ENCODE data around the gene PLPP4.

PLPP4 gene

GRCh38 chr10:120431251-120431651 is 25.8 kb upstream of the PLPP4 start:
- TF ChIP-seq CTCF (IDR thresholded peaks at IDR 0.05; ENCODE audit: extremely low read depth, insufficient read depth, missing control alignments) = no peak
- in situ Hi-C loops (cut with MboI; ENCODE audit: low pct_unique_long_range_greater_than_20kb, low sequenced_read_pairs, unreplicated experiment) = no loop called here
- no peak for DNase-seq (ENCODE audit: low spot score)

GRCh38 chr10:120432209-120432608 is 24.8 kb upstream of the PLPP4 start:
- in situ Hi-C loops (cut with MboI; ENCODE audit: low pct_unique_long_range_greater_than_20kb, low sequenced_read_pairs, unreplicated experiment) = no loop called here
- DNase-seq (ENCODE audit: low spot score) = no peak
- TF ChIP-seq CTCF (IDR thresholded peaks at IDR 0.05; ENCODE audit: extremely low read depth, insufficient read depth, missing control alignments) = no peak

- TF ChIP-seq CTCF (IDR thresholded peaks at IDR 0.05; ENCODE audit: extremely low read depth, insufficient read depth, missing control alignments) = no peak
- in situ Hi-C loops (cut with MboI; ENCODE audit: low pct_unique_long_range_greater_than_20kb, low sequenced_read_pairs, unreplicated experiment) = no loop called here
- no peak for DNase-seq (ENCODE audit: low spot score)
These were observed 23.9 kb upstream of the PLPP4 start for GRCh38 chr10:120433141-120433540.

- no peak for DNase-seq (ENCODE audit: low spot score)
- in situ Hi-C loops (cut with MboI; ENCODE audit: low pct_unique_long_range_greater_than_20kb, low sequenced_read_pairs, unreplicated experiment) = no loop called here
- TF ChIP-seq CTCF (IDR thresholded peaks at IDR 0.05; ENCODE audit: extremely low read depth, insufficient read depth, missing control alignments) = no peak
These were observed 20.5 kb upstream of the PLPP4 start for GRCh38 chr10:120436439-120437112.

- in situ Hi-C loops (cut with MboI; ENCODE audit: low pct_unique_long_range_greater_than_20kb, low sequenced_read_pairs, unreplicated experiment) = no loop called here
- no peak for TF ChIP-seq CTCF (IDR thresholded peaks at IDR 0.05; ENCODE audit: extremely low read depth, insufficient read depth, missing control alignments)
- DNase-seq (ENCODE audit: low spot score) = no peak
These were observed 19.5 kb upstream of the PLPP4 start for GRCh38 chr10:120437541-120437940.

GRCh38 chr10:120451968-120452367 is 5.1 kb upstream of the PLPP4 start:
- no peak for DNase-seq (ENCODE audit: low spot score)
- in situ Hi-C loops (cut with MboI; ENCODE audit: low pct_unique_long_range_greater_than_20kb, low sequenced_read_pairs, unreplicated experiment) = no loop called here
- no peak for TF ChIP-seq CTCF (IDR thresholded peaks at IDR 0.05; ENCODE audit: extremely low read depth, insufficient read depth, missing control alignments)

All from GM13977 (cell line).